Fibroblast of pulmonary artery (primary cell): ENCODE results near the gene GPR17.
A peak's percentile ranks its signal among the peaks of the same experiment; 100 is the strongest.

Experiments
- DNase-seq: peaks from one replicate; pipeline ENCODE4 v3.0.0-alpha.2; 2010; ENCODE audit warnings: low read depth
- H3K4me3 ChIP-seq: replicated peaks from 2 replicates; pipeline ENCODE4 v1.5.1; 2011; ENCODE audit warnings: low read depth, mild to moderate bottlenecking, control low read depth, low read length, moderate library complexity
- CTCF ChIP-seq: IDR thresholded peaks from 2 replicates; pipeline ENCODE4 v1.5.1; 2011; ENCODE audit warnings: mild to moderate bottlenecking, control low read depth, low read length, inconsistent platforms; ENCODE audit errors: missing control alignments

GPR17 gene

GRCh38 chr2:127645395-127646291, at the start of gene GPR17:
TSS of gene GPR17 (plus strand) at chr2:127646153. CDS start at chr2:127650736, 4,583 bp downstream.
- H3K4me3 ChIP-seq = no peak within 1 kb of the TSS
- DNase-seq = no peak
- no peak for TF ChIP-seq CTCF

GRCh38 chr2:127596311-127597045, 49.5 kb upstream of the GPR17 start:
- no peak for TF ChIP-seq CTCF
- no peak overlapping the region for H3K4me3 ChIP-seq

GRCh38 chr2:127597046-127597983, 48.6 kb upstream of the GPR17 start:
- DNase-seq = no peak
- no peak overlapping the region for H3K4me3 ChIP-seq
- TF ChIP-seq CTCF = no peak

More at GRCh38 chr2:127596311-127597045, 49.5 kb upstream of the GPR17 start:
- DNase-seq = no peak

GRCh38 chr2:127597984-127598380, 48.0 kb upstream of the GPR17 start:
- TF ChIP-seq CTCF = no peak
- peak; percentile 17 for DNase-seq
- H3K4me3 ChIP-seq = no peak overlapping the region

GRCh38 chr2:127598711-127599110, 47.2 kb upstream of the GPR17 start:
- no peak for TF ChIP-seq CTCF
- DNase-seq = no peak
- no peak overlapping the region for H3K4me3 ChIP-seq

GRCh38 chr2:127599211-127599610, 46.7 kb upstream of the GPR17 start:
- DNase-seq = peak; percentile 14
- H3K4me3 ChIP-seq = no peak overlapping the region
- no peak for TF ChIP-seq CTCF
